Myometrial cell (primary cell): ENCODE data around the gene GSPT2. TPM values are rescaled to one million over a fixed set of nuclear protein-coding genes. Genes with fewer than 3 reads are reported as not detected.

Experiments
- total RNA-seq: library from RNA; depleted of rRNA; stranded (reverse); fragments of >200 nt; gene quantifications from 2 replicates; pipeline ENCODE4 v1.2.3, GENCODE V29; 2015

The GSPT2 gene
- total RNA-seq: 4.6 and 6.7 TPM in 2 replicates

GRCh38 chrX:51743179-51743957 lies at the start of gene GSPT2:
GSPT2 (plus strand) TSS chrX:51743442; CDS start chrX:51743627, 185 bp downstream.

GRCh38 chrX:51710277-51711164 lies 32.7 kb upstream of the GSPT2 start, which contains the start of gene CENPVL1:
CENPVL1 (plus strand) TSS chrX:51710512; CDS start chrX:51710512, 0 bp downstream.

Other genes with a start within 250 kb of the GSPT2 start
- gene NUDT11, start 246.8 kb upstream of the GSPT2 start, total RNA-seq: 10.1 and 13.0 TPM in 2 replicates
- not detected in 2 replicates for gene CENPVL3, start 124.5 kb upstream of the GSPT2 start, total RNA-seq
- not detected in 2 replicates for gene CENPVL2, start 60.6 kb upstream of the GSPT2 start, total RNA-seq
- not detected in 2 replicates for gene CENPVL1, start 32.9 kb upstream of the GSPT2 start, total RNA-seq
- 373 and 375 TPM in 2 replicates for gene MAGED1, start 150.2 kb downstream of the GSPT2 start, total RNA-seq